ENCODE data around the gene ADIPOR2.

The ADIPOR2 gene

DNA sequence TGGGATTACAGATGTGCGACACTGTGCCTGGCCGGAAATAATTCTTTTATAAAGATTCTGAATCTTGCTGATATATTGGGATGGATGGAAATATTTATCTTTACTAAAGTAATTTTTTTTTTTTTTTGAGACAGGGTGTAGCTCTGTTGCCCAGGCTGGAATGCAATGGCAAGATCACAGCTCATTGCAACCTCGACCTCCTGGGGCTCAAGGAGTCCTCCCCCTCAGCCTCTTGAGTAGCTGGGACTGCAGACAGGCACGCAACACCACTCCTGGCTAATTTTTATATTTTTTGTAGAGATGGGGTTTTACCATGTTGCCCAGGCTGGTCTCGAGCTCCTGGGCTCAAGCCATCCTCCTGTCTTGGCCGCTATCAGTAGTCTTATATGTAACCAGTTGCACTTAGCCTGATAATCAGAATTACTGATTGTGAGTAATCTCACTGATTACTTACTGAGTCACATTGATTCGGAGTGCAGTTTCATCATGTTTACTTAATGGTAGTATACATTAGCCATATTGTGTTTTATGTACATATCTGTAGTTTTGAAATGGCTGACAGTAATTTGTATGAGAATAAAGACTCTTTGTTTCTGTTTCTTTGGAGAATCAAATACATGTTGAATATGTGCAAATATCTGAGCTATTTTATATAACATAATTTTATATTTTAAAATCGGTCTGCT lies 79.1 kb downstream of the ADIPOR2 start:
- no peak for DNase-seq

DNA sequence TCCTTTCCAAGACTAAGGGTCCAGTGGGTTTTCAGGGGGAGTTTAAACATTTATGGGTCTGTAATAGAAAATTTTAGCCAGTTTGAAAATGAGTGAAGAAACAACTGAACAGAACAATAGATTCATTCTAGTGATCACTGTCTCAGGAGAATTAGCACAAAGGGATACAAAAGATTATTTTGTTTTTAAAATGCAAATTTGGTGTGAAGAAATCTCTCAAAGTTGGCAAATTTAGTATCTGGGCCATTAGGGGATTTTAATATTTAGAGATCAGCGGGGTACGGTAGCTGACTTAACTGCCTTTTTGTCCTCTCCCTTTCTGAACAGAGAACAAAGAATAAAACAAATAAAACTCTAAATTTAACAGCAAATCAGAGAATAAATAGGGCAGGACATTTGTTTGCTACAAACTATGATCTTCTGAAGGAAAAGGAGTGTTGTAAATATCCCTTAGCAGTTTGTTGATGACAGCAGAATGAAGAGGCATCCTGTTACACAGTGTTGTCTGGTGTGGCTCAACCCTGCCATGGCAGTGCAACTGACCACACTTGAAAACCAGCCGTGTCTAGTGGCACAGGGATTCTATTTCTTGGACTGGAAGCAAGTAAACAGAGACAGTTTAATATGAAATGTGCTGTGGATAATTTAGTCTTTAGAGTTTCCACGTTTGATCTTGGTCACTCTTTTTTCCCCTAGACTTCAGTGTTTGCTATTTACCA lies 83.2 kb downstream of the ADIPOR2 start:
- peak in 6 of 56 donors; percentile 11 to 47 (median 27) for DNase-seq

DNA sequence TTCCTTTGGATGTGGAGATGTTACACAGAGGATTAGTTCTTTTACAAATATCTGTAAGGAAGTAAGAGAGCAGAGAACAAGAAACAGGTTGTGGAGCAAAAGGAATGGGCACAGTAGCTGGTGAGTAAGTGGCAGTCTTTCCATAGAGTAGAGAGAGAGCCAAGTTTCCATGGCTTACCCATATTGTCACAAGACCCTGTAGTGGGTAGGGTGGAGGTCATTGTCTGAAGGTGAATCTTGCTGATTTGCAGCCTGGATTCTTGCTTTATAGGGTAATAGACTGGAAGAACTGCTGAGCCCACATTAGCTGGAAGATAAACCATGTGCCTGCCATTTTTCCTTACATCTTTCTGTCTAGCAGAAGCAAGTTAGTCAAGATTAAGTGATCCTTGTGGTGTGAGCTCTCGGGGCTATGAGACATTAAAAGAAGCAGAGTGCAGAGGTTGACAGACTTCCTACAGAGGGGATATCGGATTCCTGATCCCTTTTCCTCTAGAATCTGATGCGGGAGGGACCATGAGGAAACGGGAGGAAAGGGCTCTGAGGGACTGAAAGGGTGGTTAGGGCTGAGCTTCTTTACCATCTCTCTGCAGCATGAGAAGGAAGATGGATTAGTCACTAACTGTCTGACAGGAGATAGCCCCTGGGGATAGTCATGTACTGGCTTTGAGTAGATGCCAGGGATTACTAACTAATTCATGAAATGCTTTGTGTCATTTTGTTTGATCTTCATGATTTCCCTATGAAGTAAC lies 85.5 kb downstream of the ADIPOR2 start:
- no peak for DNase-seq

- DNase-seq: no peak
Observed at GRCh38 chr12:1777798-1778197, 86.9 kb downstream of the ADIPOR2 start.

DNA sequence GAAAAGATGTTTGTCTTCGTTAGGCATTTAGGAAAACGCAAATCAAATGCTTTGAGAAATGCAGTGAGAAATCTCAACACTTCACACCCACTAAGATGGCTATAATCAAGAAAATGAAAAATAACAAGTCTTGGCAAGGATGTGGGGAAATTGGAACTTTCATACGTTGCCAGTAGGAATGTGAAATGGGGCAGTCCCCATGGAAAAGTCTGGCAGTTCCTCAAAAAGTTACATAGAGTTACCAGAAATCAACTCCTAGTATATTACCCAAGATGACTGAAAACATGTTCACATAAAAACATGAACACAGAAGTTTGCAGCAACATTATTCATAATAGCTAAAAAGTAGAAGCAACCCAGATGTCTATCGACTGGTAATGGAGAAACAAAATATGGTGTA lies 88.0 kb downstream of the ADIPOR2 start:
- no peak for DNase-seq

GRCh38 chr12:1779783-1780182 lies 88.9 kb downstream of the ADIPOR2 start:
- DNase-seq: peak in 5 of 56 donors; percentile 14 to 43 (median 30)

- no peak for DNase-seq
Observed at GRCh38 chr12:1781772-1782171, 90.9 kb downstream of the ADIPOR2 start.

- no peak for DNase-seq
Observed at GRCh38 chr12:1782215-1782614, 91.3 kb downstream of the ADIPOR2 start.

GRCh38 chr12:1787714-1788113 lies 96.8 kb downstream of the ADIPOR2 start:
- no peak for DNase-seq

- DNase-seq: peak in 2 of 56 donors; percentile 18 to 24
Observed at GRCh38 chr12:1790444-1790843, 99.6 kb downstream of the ADIPOR2 start.

GRCh38 chr12:1791104-1791841 lies 100.4 kb downstream of the ADIPOR2 start:
- DNase-seq: peak in 35 of 56 donors; percentile 16 to 86 (median 48)

DNA sequence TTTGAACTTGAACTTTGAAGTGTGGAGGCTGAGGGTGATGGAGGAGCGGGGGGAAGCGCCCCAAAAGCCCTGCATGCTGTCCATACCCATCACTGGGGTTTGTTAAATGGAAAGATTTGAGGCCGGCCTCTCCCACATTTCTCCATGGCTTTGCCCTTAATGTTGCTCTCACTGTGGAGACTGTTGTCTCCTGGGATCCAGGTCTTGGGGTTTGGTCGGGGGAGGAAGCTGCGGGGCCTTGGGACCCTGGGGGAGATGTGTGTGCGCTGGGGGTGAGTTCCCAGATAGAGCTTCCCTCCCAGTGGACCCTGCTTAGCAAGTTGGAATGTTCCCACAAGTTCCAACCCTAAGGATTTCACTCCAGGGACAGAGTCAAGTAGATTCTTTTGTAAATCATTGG lies 101.5 kb downstream of the ADIPOR2 start:
- no peak for DNase-seq

DNA sequence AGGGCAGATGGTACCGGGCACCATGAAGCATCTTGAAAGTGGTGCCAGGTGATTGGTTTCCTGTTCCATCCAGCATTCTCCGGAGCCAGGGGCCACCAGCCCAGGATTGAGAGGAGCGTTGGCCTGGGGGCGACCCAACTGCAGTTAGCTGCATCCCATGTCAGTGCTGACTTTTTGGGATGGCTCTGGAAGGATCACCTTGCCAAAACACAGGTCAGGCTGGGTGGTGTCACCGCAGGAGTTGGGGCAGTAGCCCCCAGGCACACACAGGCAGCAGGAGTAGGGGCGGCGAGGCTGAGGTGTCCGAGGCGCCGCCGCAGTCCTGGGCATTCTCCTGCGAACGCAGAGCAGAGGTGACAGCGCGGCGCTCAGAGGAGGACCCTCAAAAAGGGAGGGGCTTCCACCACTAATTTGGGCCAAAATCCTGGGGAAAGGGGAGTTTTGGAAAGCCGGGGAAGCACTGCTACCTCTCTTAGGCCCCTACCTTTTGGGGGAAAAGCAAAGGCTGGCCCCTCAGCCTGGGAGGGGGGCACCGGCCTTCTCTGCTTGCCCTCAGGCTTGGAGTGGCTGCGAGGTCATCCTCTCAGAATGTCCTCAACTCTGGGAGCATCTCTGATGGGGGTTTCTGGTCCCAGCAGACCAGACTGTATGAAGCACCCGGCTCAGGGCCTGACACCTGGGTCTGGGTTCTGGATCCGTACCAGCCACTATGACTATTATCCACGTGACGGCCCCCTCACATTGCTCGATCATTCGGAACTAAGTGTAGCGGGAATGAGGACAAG lies 102.7 kb downstream of the ADIPOR2 start:
- DNase-seq: no peak

DNA sequence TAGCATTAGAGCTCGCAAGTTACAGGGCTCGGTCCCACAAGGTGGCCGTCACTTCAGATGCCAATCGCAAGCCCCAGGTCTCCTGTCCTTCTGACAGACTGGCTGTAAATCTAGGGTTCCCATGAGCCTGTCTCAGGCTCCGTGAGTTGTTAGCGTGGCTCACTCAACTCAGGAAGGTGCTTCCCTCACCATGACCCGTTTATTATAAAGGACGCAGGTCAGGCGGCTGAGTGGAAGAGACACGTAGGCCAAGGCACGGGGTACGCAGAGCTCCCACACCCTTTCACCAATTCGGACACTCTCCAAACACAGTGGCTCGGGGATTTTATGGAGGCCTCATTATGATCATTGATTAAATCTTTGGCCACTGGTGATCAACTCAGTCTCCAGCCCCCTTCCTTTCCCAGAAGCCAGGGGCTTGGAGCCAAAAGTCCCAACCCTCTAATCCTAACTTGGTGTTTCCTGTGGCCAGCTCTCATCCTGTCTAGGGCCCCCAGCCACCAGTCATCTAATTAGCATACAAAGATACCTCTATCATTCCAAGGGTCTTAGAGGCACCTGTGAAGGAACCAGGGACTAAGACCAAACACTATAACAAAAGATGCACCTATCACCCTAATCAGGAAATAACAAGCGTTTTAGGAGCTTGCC lies 103.7 kb downstream of the ADIPOR2 start:
- no peak for DNase-seq

DNA sequence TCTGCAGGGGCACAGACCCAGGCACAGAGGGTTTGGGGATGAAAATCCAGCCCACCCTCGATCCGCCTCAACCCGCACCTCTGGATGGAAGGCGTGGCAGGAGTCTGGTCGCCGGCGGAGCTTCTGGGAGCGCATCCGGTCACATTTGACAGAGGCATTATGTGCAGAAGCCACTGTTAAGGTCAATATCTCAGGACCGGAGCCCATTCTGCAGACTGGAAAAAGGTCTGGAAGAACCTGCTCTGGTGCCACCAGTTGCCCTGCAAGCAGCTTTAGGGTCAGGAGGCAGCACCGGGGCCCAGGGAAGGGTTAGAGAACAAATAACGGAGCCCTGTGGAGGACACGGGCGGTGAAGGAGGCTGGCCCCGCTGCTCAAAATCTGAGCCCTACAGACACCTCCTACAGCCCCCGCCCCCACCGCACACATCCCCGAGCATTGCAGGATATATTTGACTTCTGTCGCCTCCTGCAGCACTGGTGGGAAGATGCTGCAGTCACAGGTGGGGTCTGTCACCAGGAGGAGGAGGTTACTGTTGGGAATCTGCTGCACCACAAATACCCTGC lies 104.4 kb downstream of the ADIPOR2 start:
- DNase-seq: peak in 9 of 56 donors; percentile 41 to 65 (median 54)

DNA sequence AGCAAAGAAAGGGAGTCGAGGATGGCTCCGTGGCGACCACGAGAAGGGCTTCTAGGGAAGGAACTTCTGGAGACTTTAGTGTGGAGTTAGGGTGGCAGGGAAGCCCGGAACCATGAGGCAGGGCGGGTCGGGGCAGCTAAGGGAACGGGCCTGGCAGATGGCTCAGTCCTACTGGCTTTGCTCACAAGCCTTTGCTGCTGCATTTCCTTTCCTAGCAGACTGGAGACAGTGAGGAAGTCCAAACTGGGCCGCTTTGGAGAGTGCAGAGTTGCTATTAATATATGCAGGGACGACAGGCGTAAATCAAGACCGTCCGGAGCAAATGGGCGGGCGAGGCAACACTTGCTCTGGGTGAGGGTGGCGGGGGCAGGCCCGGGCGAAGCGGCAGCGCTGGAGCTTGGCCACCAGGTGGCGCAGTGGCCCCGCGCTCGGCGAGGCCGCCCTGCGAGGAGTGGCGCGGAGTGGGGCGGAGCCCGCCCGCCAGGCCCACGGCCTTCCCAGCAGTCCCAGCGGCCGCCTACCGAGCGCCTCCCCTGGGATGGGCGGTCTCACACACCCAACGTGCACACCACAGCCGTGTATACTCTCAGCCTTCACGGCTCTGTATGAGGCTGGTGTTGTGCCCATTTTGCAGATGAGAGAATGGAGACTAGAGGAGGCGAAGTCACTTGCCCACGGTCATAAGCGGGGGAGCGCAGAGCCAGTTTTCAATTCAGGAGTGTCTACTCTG lies 105.1 kb downstream of the ADIPOR2 start:
- DNase-seq: peak in 55 of 56 donors; percentile 47 to 92 (median 84)

GRCh38 chr12:1796515-1797010 lies 105.7 kb downstream of the ADIPOR2 start:
- no peak for DNase-seq

DNA sequence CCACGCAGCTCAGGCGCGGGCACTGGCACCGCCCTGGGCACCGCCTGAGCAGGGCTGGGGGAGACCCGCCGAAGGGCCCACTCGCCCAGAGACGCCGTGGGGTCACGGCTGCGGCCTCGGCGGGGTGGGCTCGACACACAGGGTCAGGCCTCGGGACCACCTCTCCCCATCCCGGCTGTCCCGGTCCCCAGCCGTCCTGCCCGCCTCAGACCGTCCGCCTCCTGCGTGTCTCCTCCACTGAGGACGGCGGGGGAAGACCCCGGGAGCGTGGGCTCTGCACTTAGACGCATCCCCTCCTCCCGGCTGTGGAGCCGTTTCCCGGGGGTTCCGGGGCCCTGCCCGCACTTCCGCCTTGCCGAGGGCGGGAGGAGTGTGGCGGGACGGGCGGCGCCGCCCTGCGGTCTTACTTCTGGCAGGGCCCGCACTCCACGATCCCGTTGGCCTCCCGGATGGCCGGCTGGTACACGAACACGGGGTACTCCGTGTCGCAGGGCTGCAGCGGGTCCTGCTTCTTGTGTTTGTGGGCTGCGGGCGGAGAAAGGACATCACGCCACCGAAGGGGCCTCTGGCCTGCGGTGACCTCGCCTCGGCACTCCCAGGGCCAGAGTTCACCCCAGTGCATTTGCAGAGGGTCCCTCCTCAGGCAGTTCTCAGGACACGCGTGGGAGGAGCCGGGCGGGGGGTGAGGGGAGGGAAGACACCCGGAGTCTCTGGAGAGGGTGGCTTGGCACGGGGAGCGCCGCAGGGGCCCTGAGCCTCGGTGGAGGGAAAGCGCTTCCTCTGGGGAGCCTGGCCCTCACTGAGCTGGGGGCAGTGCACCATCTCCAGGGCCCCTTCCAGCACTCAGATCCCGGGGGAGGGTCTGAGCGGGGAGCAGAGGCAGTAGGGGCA lies 106.4 kb downstream of the ADIPOR2 start:
- DNase-seq: peak in 3 of 56 donors; percentile 25 to 50 (median 26)

Measured in nucleus accumbens (tissue), 56 donors.